HFF-Myc (cell line): ENCODE results near the gene NEMP1.
"Not testable (repeated sequence)": the region's sequence is repeated elsewhere in the genome, so short reads cannot be mapped to it uniquely, and the experiment has no call there.

Experiments used
- DNase-seq: peaks from one replicate; pipeline ENCODE4 v3.0.0-alpha.2; 2011; ENCODE audit warnings: low read depth; ENCODE audit errors: extremely low read depth
- H3K4me3 ChIP-seq: replicated peaks from 2 replicates; pipeline ENCODE4 v1.5.1; 2011; ENCODE audit warnings: low read depth, mild to moderate bottlenecking, control low read depth, low read length
- CTCF ChIP-seq: IDR thresholded peaks from 2 replicates; pipeline ENCODE4 v1.5.1; 2012; ENCODE audit warnings: mild to moderate bottlenecking, low read depth, low read length, control low read depth; ENCODE audit errors: missing control alignments

Gene NEMP1

GRCh38 chr12:57025196-57025595 lies 53.4 kb downstream of the NEMP1 start:
- H3K4me3 ChIP-seq = no peak overlapping the region
- DNase-seq = no peak
- no peak for TF ChIP-seq CTCF

- DNase-seq = not testable (repeated sequence)
These were observed 56.3 kb downstream of the NEMP1 start for GRCh38 chr12:57022324-57022723.

GRCh38 chr12:57019983-57020719 lies 58.4 kb downstream of the NEMP1 start:
- no peak for TF ChIP-seq CTCF
- H3K4me3 ChIP-seq = no peak overlapping the region
- DNase-seq = no peak

More at GRCh38 chr12:57022324-57022723, 56.3 kb downstream of the NEMP1 start:
- H3K4me3 ChIP-seq = not testable (repeated sequence)

- no peak overlapping the region for H3K4me3 ChIP-seq
- DNase-seq = no peak
- TF ChIP-seq CTCF = no peak
These were observed 59.7 kb downstream of the NEMP1 start for GRCh38 chr12:57018906-57019305.

GRCh38 chr12:57018353-57018752 lies 60.2 kb downstream of the NEMP1 start:
- not testable (repeated sequence) for H3K4me3 ChIP-seq, DNase-seq

GRCh38 chr12:57016348-57016747 lies 62.2 kb downstream of the NEMP1 start, which contains the start of gene TAC3:
TAC3 (minus strand) TSS chr12:57016529; CDS start chr12:57015797, 732 bp downstream.
- TF ChIP-seq CTCF = no peak
- no peak for DNase-seq
- H3K4me3 ChIP-seq = no peak within 1 kb of the TSS

- no peak for DNase-seq
These were observed 65.8 kb downstream of the NEMP1 start for GRCh38 chr12:57012600-57013465.

More at GRCh38 chr12:57012600-57013465, 65.8 kb downstream of the NEMP1 start:
- no peak overlapping the region for H3K4me3 ChIP-seq
- TF ChIP-seq CTCF = peak; percentile 20
